ENCODE measurements around the gene SSBP2. TPM values are rescaled to one million over a fixed set of nuclear protein-coding genes. Genes with fewer than 3 reads are reported as not detected.
A peak's percentile ranks its signal among the peaks of the same experiment; 100 is the strongest.
"Not testable (repeated sequence)": the region's sequence is repeated elsewhere in the genome, so short reads cannot be mapped to it uniquely, and the experiment has no call there.

SSBP2 gene
- total RNA-seq, 1 donor from 2014 or later: 24.3 TPM

DNA sequence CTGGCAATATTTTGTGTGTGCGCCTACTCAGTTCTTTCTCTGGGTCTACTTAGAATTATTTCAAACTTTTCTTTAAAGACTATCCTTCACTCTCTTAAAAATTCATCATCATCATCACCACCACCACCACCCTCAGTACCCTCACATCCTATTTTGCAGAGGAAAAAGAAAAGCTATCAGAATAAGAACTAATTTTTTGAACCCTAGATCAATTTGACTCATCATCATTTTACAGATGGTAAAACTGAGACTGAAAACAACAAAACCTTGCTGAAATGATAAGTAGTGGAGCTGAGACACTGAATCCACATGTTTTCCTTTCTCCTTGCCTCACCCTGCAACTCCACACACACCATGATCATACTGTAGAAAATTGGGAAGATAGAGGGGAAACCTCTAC lies 119.3 kb downstream of the SSBP2 start:
- no peak for DNase-seq (ENCODE audit: low spot score)
- Mint-ChIP-seq H3K27me3 (ENCODE audit: low read depth) (no peaks in the 10 kb centered on the region), H3K9me3 (peaks cover 8% of the 10 kb centered on the region), H3K4me1 (ENCODE audit: low read depth) (peaks cover 15% of the 10 kb centered on the region), H3K27ac (no peak overlapping the region), H3K4me3 (ENCODE audit: low read depth) (no peak overlapping the region), H3K36me3 (ENCODE audit: low read depth) (peaks cover 29% of the 10 kb centered on the region)
- intact Hi-C loops (cut with micrococcal nuclease): loop anchor here (2.0 to 5.0 kb wide), 5 partner anchors 53 to 341 kb away; partner anchors contain the start of gene ATG10

DNA sequence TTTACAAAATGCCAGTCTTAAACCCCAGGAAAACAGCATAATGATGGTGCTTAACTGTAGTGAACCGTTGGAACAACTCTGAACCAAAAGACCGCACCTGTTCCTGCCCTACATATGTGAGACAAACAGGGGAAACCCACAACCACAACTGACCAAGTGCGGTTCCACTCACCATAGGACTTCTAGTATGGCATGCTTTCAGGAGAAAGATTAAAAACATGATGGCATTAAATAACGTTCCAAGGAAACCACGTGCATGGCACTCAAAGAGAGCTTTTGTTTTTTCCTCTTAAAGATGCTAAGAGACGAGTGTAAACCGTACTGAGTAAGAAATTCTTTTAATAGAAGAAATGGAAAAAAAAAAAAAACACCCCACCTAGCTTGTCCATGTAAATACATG lies 119.8 kb downstream of the SSBP2 start:
- peaks cover 17% of the 10 kb centered on the region for H3K4me1 Mint-ChIP-seq (ENCODE audit: low read depth)
- H3K27me3 Mint-ChIP-seq (ENCODE audit: low read depth): no peaks in the 10 kb centered on the region
- H3K9me3 Mint-ChIP-seq: peaks cover 8% of the 10 kb centered on the region
- intact Hi-C loops (cut with micrococcal nuclease): loop anchor here (5.0 kb wide), 3 partner anchors 104 to 341 kb away; partner anchors contain the start of gene ATG10
- no peak overlapping the region for H3K4me3 Mint-ChIP-seq (ENCODE audit: low read depth)
- DNase-seq (ENCODE audit: low spot score): peak; percentile 42
- H3K27ac Mint-ChIP-seq: no peak overlapping the region
- H3K36me3 Mint-ChIP-seq (ENCODE audit: low read depth): peaks cover 29% of the 10 kb centered on the region

DNA sequence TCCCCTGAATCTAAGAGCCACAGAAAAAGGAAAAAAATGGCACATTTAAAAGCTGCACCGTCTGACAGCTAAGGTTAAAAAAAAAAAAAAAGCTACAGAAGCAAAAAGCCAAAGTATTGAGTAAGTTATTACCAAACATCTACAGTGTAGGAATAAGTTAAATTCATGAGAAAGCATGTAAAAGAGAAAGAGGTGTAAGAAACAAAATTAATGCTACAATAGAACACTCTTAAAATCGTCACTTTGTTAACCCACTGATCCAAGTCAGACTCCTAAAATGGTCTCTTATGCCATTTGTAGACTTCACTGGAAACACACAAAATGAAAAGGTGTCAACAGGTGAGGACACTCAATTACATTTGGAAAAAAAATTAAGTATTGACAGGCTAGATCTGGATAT lies 120.2 kb downstream of the SSBP2 start:
- intact Hi-C loops (cut with micrococcal nuclease): loop anchor here (5.0 kb wide), 3 partner anchors 103 to 342 kb away; partner anchors contain the start of gene ATG10
- Mint-ChIP-seq H3K27me3 (ENCODE audit: low read depth) (no peaks in the 10 kb centered on the region), H3K4me1 (ENCODE audit: low read depth) (peaks cover 17% of the 10 kb centered on the region), H3K36me3 (ENCODE audit: low read depth) (peaks cover 26% of the 10 kb centered on the region), H3K27ac (peak overlapping the region; percentile 74), H3K4me3 (ENCODE audit: low read depth) (peak overlapping the region; percentile 56), H3K9me3 (peaks cover 8% of the 10 kb centered on the region)
- DNase-seq (ENCODE audit: low spot score): no peak

DNA sequence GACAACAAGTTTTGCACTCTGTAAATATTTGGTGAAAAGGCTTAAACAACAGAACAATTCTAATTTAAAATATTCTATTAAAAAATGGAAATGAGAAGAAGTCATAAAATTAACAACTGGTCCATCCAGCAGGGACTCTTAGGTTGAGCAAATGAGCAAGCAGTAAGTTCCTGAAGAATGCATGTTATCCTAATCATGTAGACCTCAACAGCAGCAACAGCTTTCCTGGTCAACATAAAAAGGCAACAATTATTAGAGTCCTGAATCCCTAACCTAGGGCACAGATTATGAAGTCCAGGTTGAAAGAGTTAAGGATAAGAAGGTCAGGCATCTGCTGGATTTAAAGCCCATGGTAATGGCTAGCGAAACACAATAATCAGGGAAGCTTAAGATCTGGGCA lies 120.9 kb downstream of the SSBP2 start:
- no peak for DNase-seq (ENCODE audit: low spot score)
- no peak overlapping the region for H3K4me3 Mint-ChIP-seq (ENCODE audit: low read depth)
- no peaks in the 10 kb centered on the region for H3K27me3 Mint-ChIP-seq (ENCODE audit: low read depth)
- intact Hi-C loops (cut with micrococcal nuclease): loop anchor here (5.0 kb wide), 3 partner anchors 103 to 342 kb away; partner anchors contain the start of gene ATG10
- H3K9me3 Mint-ChIP-seq: peaks cover 8% of the 10 kb centered on the region
- H3K4me1 Mint-ChIP-seq (ENCODE audit: low read depth): peaks cover 18% of the 10 kb centered on the region
- H3K36me3 Mint-ChIP-seq (ENCODE audit: low read depth): peaks cover 29% of the 10 kb centered on the region
- no peak overlapping the region for H3K27ac Mint-ChIP-seq

DNA sequence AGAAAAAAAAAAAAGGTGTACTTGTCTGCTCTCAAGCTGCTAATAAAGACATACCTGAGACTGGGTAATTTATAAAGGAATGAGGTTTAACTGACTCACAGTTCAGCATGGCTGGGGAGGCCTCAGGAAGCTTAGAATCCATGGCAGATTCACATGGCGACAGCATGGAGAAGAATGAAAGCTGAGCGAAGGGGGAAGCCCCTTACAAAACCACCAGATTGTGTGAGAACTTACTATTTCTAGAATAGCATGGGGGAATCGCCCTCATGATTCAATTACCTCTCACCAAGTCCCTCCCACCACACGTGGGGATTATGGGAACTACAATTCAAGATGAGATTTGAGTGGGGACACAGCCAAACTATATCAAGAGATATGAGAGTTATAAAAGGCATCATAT lies 122.8 kb downstream of the SSBP2 start:
- Mint-ChIP-seq H3K4me1 (ENCODE audit: low read depth) (peaks cover 18% of the 10 kb centered on the region), H3K36me3 (ENCODE audit: low read depth) (peaks cover 29% of the 10 kb centered on the region)
- intact Hi-C loops (cut with micrococcal nuclease); H3K27me3 Mint-ChIP-seq (ENCODE audit: low read depth); H3K9me3 Mint-ChIP-seq; DNase-seq (ENCODE audit: low spot score); H3K27ac Mint-ChIP-seq; H3K4me3 Mint-ChIP-seq (ENCODE audit: low read depth): not testable (repeated sequence)

DNA sequence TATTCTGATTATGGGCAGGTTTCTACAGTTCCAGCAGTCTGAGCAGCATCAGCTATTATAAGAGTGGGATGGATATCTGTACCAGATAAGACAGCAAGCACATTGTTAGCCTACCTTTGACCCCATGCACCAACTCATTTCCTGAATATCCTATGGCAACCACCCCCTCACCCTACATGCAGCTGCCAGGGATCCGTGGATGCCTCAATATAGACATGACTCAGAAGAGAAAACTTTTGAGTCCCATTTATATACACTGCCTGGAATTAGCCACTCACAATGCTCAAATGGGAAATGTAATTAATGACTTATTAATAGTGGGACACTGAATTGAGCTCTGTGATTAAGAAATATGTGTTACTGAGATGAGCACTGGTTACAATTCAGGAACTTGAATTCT lies 124.4 kb downstream of the SSBP2 start:
- H3K27me3 Mint-ChIP-seq (ENCODE audit: low read depth): no peaks in the 10 kb centered on the region
- H3K4me1 Mint-ChIP-seq (ENCODE audit: low read depth): peaks cover 18% of the 10 kb centered on the region
- H3K27ac Mint-ChIP-seq: no peak overlapping the region
- no peak for DNase-seq (ENCODE audit: low spot score)
- no peak overlapping the region for H3K4me3 Mint-ChIP-seq (ENCODE audit: low read depth)
- H3K36me3 Mint-ChIP-seq (ENCODE audit: low read depth): peaks cover 37% of the 10 kb centered on the region
- H3K9me3 Mint-ChIP-seq: peaks cover 8% of the 10 kb centered on the region
- intact Hi-C loops (cut with micrococcal nuclease): no loop called here

DNA sequence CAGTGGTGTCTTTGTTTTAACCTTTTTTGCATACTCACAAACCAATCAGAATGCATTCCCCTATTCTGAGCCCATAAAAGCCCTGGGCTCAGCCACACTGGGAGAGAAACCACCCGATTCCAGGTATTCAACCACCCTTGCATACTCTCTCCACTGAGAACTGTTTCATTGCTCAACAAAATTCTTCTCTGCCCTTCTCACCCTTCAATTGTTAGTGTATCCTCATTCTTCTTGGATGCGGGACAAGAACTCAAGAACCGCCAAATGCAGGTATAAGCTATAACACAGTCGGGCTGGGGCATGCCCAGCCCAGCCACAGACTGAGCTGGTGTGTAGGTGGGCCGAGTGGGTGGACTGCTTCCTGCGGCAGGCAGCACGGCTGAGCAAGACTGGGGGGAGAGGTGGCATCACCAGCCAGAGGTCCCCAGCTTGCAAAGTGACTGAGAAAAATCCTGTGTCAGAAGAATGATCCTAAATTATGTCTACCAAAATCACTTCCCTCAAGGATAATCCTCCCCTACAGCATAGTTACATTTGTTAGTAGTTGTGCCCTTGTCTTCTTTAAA lies 141.0 kb downstream of the SSBP2 start:
- peaks cover 40% of the 10 kb centered on the region for H3K9me3 Mint-ChIP-seq
- peaks cover 50% of the 10 kb centered on the region for H3K36me3 Mint-ChIP-seq (ENCODE audit: low read depth)
- intact Hi-C loops (cut with micrococcal nuclease): no loop called here
- peaks cover 8% of the 10 kb centered on the region for H3K4me1 Mint-ChIP-seq (ENCODE audit: low read depth)
- no peak for DNase-seq (ENCODE audit: low spot score)
- H3K27ac Mint-ChIP-seq: no peak overlapping the region
- no peak overlapping the region for H3K4me3 Mint-ChIP-seq (ENCODE audit: low read depth)
- H3K27me3 Mint-ChIP-seq (ENCODE audit: low read depth): no peaks in the 10 kb centered on the region

DNA sequence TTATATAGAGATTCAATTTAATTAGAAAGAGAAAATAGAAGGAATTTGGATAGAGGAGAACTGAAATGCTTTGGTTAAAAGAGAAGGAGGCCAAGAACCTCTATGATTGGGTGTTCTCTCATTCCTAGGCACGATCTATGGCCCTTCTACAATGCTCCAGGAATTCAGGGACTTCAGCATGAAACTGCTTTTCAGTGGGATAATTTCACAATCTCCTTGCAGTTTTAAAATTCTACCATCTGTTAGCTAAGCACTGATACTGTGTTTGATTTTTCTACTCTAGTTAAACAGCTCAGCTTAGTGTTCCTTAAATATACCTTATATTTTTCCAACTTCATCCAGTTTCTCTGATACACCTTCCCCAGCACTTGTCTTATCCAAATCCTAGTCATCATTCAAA lies 141.9 kb downstream of the SSBP2 start:
- peaks cover 10% of the 10 kb centered on the region for H3K4me1 Mint-ChIP-seq (ENCODE audit: low read depth)
- peaks cover 43% of the 10 kb centered on the region for H3K36me3 Mint-ChIP-seq (ENCODE audit: low read depth)
- no peaks in the 10 kb centered on the region for H3K27me3 Mint-ChIP-seq (ENCODE audit: low read depth)
- no peak overlapping the region for H3K27ac Mint-ChIP-seq
- no peak overlapping the region for H3K4me3 Mint-ChIP-seq (ENCODE audit: low read depth)
- peaks cover 34% of the 10 kb centered on the region for H3K9me3 Mint-ChIP-seq
- no peak for DNase-seq (ENCODE audit: low spot score)
- intact Hi-C loops (cut with micrococcal nuclease): no loop called here

DNA sequence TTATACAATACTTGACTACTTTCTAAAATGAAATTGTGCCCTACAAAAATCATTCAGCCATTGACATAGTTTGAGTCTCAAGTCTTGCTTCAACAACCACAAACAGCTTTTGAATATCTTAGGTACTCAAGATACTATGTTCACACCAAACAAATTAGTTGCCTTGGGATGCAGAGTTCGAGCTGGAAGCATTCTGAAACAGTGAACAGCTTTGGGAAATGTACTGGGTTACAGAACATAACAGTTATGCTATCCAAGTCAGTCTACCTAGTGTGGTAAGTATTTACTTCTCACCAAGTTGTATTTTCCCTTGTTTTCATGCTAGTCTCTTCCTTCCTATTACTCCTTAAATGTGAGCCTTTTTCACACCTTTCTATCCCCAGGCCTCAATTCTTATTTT lies 143.2 kb downstream of the SSBP2 start:
- no peak for DNase-seq (ENCODE audit: low spot score)
- peaks cover 41% of the 10 kb centered on the region for H3K36me3 Mint-ChIP-seq (ENCODE audit: low read depth)
- intact Hi-C loops (cut with micrococcal nuclease): no loop called here
- no peak overlapping the region for H3K27ac Mint-ChIP-seq
- H3K4me1 Mint-ChIP-seq (ENCODE audit: low read depth): peaks cover 12% of the 10 kb centered on the region
- H3K27me3 Mint-ChIP-seq (ENCODE audit: low read depth): no peaks in the 10 kb centered on the region
- H3K9me3 Mint-ChIP-seq: peaks cover 30% of the 10 kb centered on the region
- no peak overlapping the region for H3K4me3 Mint-ChIP-seq (ENCODE audit: low read depth)

DNA sequence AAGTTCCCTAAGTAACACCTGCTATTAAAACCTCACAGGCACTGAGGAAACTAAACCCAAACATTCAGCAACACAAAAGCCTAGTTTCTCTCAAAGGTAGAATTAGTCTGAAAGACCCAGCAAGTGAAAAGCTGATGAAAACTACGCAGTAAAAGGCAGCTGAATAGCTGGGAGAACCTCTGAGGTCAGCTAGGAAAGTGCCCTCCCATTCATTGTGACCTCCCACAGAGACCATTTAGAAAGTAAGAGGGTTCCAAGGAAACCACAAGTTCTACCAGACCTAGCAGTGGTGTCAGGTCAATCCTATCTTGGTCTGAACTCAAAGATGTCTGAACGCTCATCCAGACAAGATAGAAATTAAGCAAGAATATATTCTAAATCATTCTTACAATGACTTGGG lies 144.7 kb downstream of the SSBP2 start:
- Mint-ChIP-seq H3K36me3 (ENCODE audit: low read depth) (peaks cover 41% of the 10 kb centered on the region), H3K9me3 (peaks cover 23% of the 10 kb centered on the region), H3K27ac (no peak overlapping the region), H3K4me3 (ENCODE audit: low read depth) (no peak overlapping the region), H3K27me3 (ENCODE audit: low read depth) (no peaks in the 10 kb centered on the region), H3K4me1 (ENCODE audit: low read depth) (peaks cover 18% of the 10 kb centered on the region)
- intact Hi-C loops (cut with micrococcal nuclease): no loop called here
- DNase-seq (ENCODE audit: low spot score): no peak

DNA sequence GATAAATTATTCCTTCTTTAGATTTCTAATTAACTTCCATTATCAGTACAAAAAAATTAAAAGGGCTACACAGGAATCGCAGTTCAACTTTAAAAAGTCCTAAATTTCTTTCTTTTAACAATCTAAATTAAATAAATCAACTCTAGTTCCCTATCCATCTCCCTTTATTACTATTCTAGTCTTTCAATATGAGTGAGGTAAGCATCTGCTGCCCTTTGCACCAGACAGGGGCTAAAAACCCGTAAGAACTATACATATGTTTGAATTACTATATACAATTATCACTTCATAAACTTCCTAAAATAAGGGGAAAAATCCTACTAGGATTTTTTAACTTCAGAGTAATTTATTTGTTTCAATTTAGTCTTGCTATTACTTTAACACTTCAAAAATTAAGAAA lies 145.6 kb downstream of the SSBP2 start:
- peaks cover 18% of the 10 kb centered on the region for H3K9me3 Mint-ChIP-seq

DNA sequence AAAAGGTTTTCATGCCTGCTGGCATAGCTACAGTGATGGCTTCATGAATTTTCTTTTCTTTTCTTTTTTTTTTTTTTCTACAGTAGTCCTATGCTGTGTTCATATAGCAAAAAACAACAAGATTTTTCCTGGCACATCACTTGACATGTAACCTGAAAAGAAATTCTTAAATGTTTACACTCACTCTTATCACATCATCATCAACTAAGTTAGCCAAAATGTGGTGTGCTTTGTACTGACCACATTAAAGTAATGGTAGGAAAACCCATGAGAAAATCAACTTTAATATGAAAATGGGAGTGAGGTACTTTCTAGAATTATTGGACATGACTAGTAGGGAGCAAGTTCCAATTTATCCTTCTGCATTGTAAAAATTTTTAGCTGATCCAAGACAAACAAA lies 146.7 kb downstream of the SSBP2 start:
- H3K4me1 Mint-ChIP-seq (ENCODE audit: low read depth): peaks cover 18% of the 10 kb centered on the region

More for the DNA sequence above, 145.6 kb downstream of the SSBP2 start:
- Mint-ChIP-seq H3K27me3 (ENCODE audit: low read depth) (no peaks in the 10 kb centered on the region), H3K27ac (no peak overlapping the region), H3K4me1 (ENCODE audit: low read depth) (peaks cover 18% of the 10 kb centered on the region), H3K4me3 (ENCODE audit: low read depth) (no peak overlapping the region), H3K36me3 (ENCODE audit: low read depth) (peaks cover 35% of the 10 kb centered on the region)
- DNase-seq (ENCODE audit: low spot score): no peak
- intact Hi-C loops (cut with micrococcal nuclease): no loop called here

DNA sequence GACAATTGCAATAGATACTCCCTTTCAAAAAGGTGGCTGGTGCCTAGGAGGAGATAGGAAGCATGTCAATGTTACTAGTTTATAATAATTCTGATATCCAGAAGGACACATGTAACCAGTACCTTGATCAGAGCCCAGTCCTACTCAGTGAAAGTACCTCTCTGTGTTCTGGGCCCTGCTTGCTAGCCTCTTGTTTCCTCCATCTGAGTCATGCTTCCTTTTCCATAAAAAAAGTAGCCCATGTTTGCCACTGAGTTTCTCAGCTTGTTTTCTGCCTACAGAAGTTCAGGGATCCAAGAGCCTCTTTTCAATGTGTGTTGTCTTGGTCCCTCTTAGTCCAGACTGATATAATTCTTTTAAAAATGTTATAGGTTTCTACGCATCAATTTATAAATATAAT lies 149.0 kb downstream of the SSBP2 start:
- no peaks in the 10 kb centered on the region for H3K27me3 Mint-ChIP-seq (ENCODE audit: low read depth)
- H3K27ac Mint-ChIP-seq: no peak overlapping the region
- H3K9me3 Mint-ChIP-seq: peaks cover 10% of the 10 kb centered on the region
- H3K4me3 Mint-ChIP-seq (ENCODE audit: low read depth): no peak overlapping the region
- H3K4me1 Mint-ChIP-seq (ENCODE audit: low read depth): peaks cover 18% of the 10 kb centered on the region
- no peak for DNase-seq (ENCODE audit: low spot score)
- peaks cover 29% of the 10 kb centered on the region for H3K36me3 Mint-ChIP-seq (ENCODE audit: low read depth)
- intact Hi-C loops (cut with micrococcal nuclease): no loop called here

More for the DNA sequence above, 146.7 kb downstream of the SSBP2 start:
- intact Hi-C loops (cut with micrococcal nuclease): no loop called here
- Mint-ChIP-seq H3K27ac (no peak overlapping the region), H3K4me3 (ENCODE audit: low read depth) (no peak overlapping the region), H3K9me3 (peaks cover 7% of the 10 kb centered on the region), H3K36me3 (ENCODE audit: low read depth) (peaks cover 26% of the 10 kb centered on the region), H3K27me3 (ENCODE audit: low read depth) (no peaks in the 10 kb centered on the region)
- DNase-seq (ENCODE audit: low spot score): no peak

All from activated T-helper 2 cell treated with anti-CD3 and anti-CD28 coated beads, Interferon-gamma antibody, Interleukin-2, Interleukin-4, amounts not matched to agents 10 μg/mL and 5 μg/mL and 100 μg/mL, durations not matched to agents 14 hours and 24 hours and 36 hours (primary cell).